Caco-2 (cell line): ENCODE results near the gene OR8D4. TPM values are rescaled to one million over a fixed set of nuclear protein-coding genes. Genes with fewer than 3 reads are reported as not detected.

Source experiments
- BruUV-seq: library from RNA; stranded (reverse); fragments of 400-500 nt; replicated peaks from 2 replicates; lab custom pipeline; 2021; lab: Mats Ljungman, UMichigan
- CTCF ChIA-PET: fragments of 300-600 bp; sonication (Branson Sonifier 250); formaldehyde crosslinking; loops from one replicate; lab custom pipeline; 2022; ENCODE audit warnings: antibody characterized with exemption; lab: Charles Lee
- POLR2A ChIA-PET: fragments of 300-600 bp; sonication (Branson Sonifier 250); formaldehyde crosslinking; loops from one replicate; lab custom pipeline; 2022; ENCODE audit warnings: antibody characterized with exemption; lab: Charles Lee
- DNase-seq, 2 experiments: peaks; one replicate each; pipeline versions ENCODE4 v3.0.0 to v3.0.0-alpha.2; 2020 to 2022
- H3K27me3 ChIP-seq: replicated peaks from 2 replicates; pipeline ENCODE4 v1.6.0; 2011; ENCODE audit warnings: low read length; ENCODE audit not compliant: control insufficient read depth, insufficient read depth
- H3K36me3 ChIP-seq: 2 replicates; pipeline ENCODE4 v1.5.1; 2011; ENCODE audit warnings: low read length; ENCODE audit not compliant: control insufficient read depth, insufficient read depth
- H3K4me1 ChIP-seq: fragments of 250-450 bp; sonication (Bioruptor Pico); 2 replicates; pipeline ENCODE4 v1.5.1; 2020; ENCODE audit warnings: mild to moderate bottlenecking
- H3K4me3 ChIP-seq: 2 replicates; pipeline ENCODE4 v1.5.1; 2011; ENCODE audit warnings: low read depth, mild to moderate bottlenecking, control low read depth, low read length
- H3K9me3 ChIP-seq: fragments of 250-450 bp; sonication (Bioruptor Pico); 2 replicates; pipeline ENCODE4 v1.5.1; 2020; ENCODE audit warnings: mild to moderate bottlenecking, moderate library complexity
- H3K27ac Mint-ChIP-seq: one replicate; pipeline ENCODE4 v1.8.0; 2022; ENCODE audit warnings: mixed read lengths; ENCODE audit not compliant: unreplicated experiment
- H3K27me3 Mint-ChIP-seq: one replicate; pipeline ENCODE4 v1.8.0; 2022; ENCODE audit warnings: mixed read lengths; ENCODE audit not compliant: insufficient read depth, unreplicated experiment
- H3K36me3 Mint-ChIP-seq: one replicate; pipeline ENCODE4 v1.8.0; 2022; ENCODE audit warnings: mild to moderate bottlenecking, mixed read lengths; ENCODE audit not compliant: insufficient read depth, unreplicated experiment
- H3K4me1 Mint-ChIP-seq: one replicate; pipeline ENCODE4 v1.8.0; 2022; ENCODE audit warnings: low read depth, mixed read lengths; ENCODE audit not compliant: unreplicated experiment
- H3K4me3 Mint-ChIP-seq: one replicate; pipeline ENCODE4 v1.8.0; 2022; ENCODE audit warnings: mild to moderate bottlenecking, moderate library complexity, mixed read lengths; ENCODE audit not compliant: unreplicated experiment
- H3K9me3 Mint-ChIP-seq: one replicate; pipeline ENCODE4 v1.8.0; 2022; ENCODE audit warnings: mixed read lengths; ENCODE audit not compliant: unreplicated experiment
- intact Hi-C: fragments of 100-400 bp; cut with micrococcal nuclease; formaldehyde crosslinking; loops from one replicate; pipeline ENCODE4 v1.10.0; 2022; ENCODE audit not compliant: unreplicated experiment
- total RNA-seq: library from RNA; stranded (reverse); gene quantifications from 2 replicates; pipeline ENCODE4 v1.2.3, GENCODE V29; 2022
- TF ChIP-seq, protein P1 (sequence below), 2 experiments: fragments of 200-600 bp in 1 of 2; IDR thresholded peaks; 1 replicate in 1 of 2; 2 replicates in 1 of 2; pipeline versions ENCODE4 v1.5.1 to v1.8.0; 2011 to 2022; ENCODE audit warnings: antibody characterized with exemption in 1 of 2, control low read depth in 1 of 2, inconsistent platforms in 1 of 2, low read depth in 1 of 2, low read length in 1 of 2, mild to moderate bottlenecking in 1 of 2, moderate library complexity in 1 of 2; ENCODE audit not compliant: insufficient read depth in 1 of 2, severe bottlenecking in 1 of 2, unreplicated experiment in 1 of 2

Gene OR8D4
- total RNA-seq, 1 experiment from 2014 or later = not detected

- Mint-ChIP-seq H3K27ac (no peak overlapping the region), H3K27me3 (peaks cover 8% of the 10 kb centered on the region), H3K36me3 (no peaks in the 10 kb centered on the region), H3K4me3 (no peak overlapping the region), H3K4me1 (no peaks in the 10 kb centered on the region), H3K9me3 (no peaks in the 10 kb centered on the region)
- no peak overlapping the region for H3K4me3 ChIP-seq
- ChIA-PET POLR2A (no interaction called here), CTCF (no interaction called here)
- H3K36me3 ChIP-seq = no peaks in the 10 kb centered on the region
- TF ChIP-seq, protein P1, sequence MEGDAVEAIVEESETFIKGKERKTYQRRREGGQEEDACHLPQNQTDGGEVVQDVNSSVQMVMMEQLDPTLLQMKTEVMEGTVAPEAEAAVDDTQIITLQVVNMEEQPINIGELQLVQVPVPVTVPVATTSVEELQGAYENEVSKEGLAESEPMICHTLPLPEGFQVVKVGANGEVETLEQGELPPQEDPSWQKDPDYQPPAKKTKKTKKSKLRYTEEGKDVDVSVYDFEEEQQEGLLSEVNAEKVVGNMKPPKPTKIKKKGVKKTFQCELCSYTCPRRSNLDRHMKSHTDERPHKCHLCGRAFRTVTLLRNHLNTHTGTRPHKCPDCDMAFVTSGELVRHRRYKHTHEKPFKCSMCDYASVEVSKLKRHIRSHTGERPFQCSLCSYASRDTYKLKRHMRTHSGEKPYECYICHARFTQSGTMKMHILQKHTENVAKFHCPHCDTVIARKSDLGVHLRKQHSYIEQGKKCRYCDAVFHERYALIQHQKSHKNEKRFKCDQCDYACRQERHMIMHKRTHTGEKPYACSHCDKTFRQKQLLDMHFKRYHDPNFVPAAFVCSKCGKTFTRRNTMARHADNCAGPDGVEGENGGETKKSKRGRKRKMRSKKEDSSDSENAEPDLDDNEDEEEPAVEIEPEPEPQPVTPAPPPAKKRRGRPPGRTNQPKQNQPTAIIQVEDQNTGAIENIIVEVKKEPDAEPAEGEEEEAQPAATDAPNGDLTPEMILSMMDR (IDR thresholded peaks at IDR 0.05; ENCODE audit: insufficient read depth in 1 of 2, low read depth in 1 of 2, low read length in 1 of 2, severe bottlenecking in 1 of 2, unreplicated experiment in 1 of 2) = no peak
- DNase-seq = no peak
- no TSS peak for BruUV-seq
- H3K27me3 ChIP-seq = no peaks in the 10 kb centered on the region
- no peaks in the 10 kb centered on the region for H3K9me3 ChIP-seq
- H3K4me1 ChIP-seq = no peaks in the 10 kb centered on the region
- intact Hi-C loops = no loop called here
Measured at GRCh38 chr11:123899792-123900191, 2.2 kb upstream of the OR8D4 start.

- Mint-ChIP-seq H3K27ac (no peak overlapping the region), H3K4me1 (no peaks in the 10 kb centered on the region), H3K27me3 (peaks cover 18% of the 10 kb centered on the region), H3K4me3 (no peak overlapping the region), H3K36me3 (no peaks in the 10 kb centered on the region), H3K9me3 (no peaks in the 10 kb centered on the region)
- Histone ChIP-seq H3K27me3 (no peaks in the 10 kb centered on the region), H3K4me1 (no peaks in the 10 kb centered on the region), H3K9me3 (no peaks in the 10 kb centered on the region), H3K4me3 (no peak overlapping the region), H3K36me3 (no peaks in the 10 kb centered on the region)
- intact Hi-C loops = no loop called here
- no TSS peak for BruUV-seq
- ChIA-PET CTCF (no interaction called here), POLR2A (no interaction called here)
- TF ChIP-seq, protein P1 (IDR thresholded peaks at IDR 0.05; ENCODE audit: insufficient read depth in 1 of 2, low read depth in 1 of 2, low read length in 1 of 2, severe bottlenecking in 1 of 2, unreplicated experiment in 1 of 2) = no peak
- no peak for DNase-seq
Measured at GRCh38 chr11:123903932-123904331, 2.0 kb downstream of the OR8D4 start.

GRCh38 chr11:123904932-123905331 lies 3.0 kb downstream of the OR8D4 start:
- no peaks in the 10 kb centered on the region for H3K36me3 ChIP-seq
- Mint-ChIP-seq H3K9me3 (no peaks in the 10 kb centered on the region), H3K27ac (no peak overlapping the region), H3K4me1 (no peaks in the 10 kb centered on the region), H3K4me3 (no peak overlapping the region), H3K27me3 (peaks cover 18% of the 10 kb centered on the region), H3K36me3 (no peaks in the 10 kb centered on the region)
- ChIA-PET CTCF (no interaction called here), POLR2A (no interaction called here)
- H3K9me3 ChIP-seq = no peaks in the 10 kb centered on the region
- intact Hi-C loops = no loop called here
- no peak for DNase-seq
- no peak overlapping the region for H3K4me3 ChIP-seq
- no peaks in the 10 kb centered on the region for H3K27me3 ChIP-seq
- BruUV-seq = no TSS peak
- H3K4me1 ChIP-seq = no peaks in the 10 kb centered on the region
- TF ChIP-seq, protein P1 (IDR thresholded peaks at IDR 0.05; ENCODE audit: insufficient read depth in 1 of 2, low read depth in 1 of 2, low read length in 1 of 2, severe bottlenecking in 1 of 2, unreplicated experiment in 1 of 2) = no peak
